Lower lobe of right lung (tissue), 2 donors: ENCODE data around the gene OPRL1. TPM values are rescaled to one million over a fixed set of nuclear protein-coding genes. Genes with fewer than 3 reads are reported as not detected.

Source experiments
- ATAC-seq, 2 donors: fragments of 200-7000 bp; cut with Tn5 transposase; one replicate each; pipeline ENCODE4 v1.9.1; 2020 to 2022; ENCODE audit warnings: mild to moderate bottlenecking in 2 of 2, moderate library complexity in 2 of 2
- DNase-seq: peaks from one replicate; pipeline ENCODE4 v3.0.0-alpha.2; 2020
- H3K27ac ChIP-seq: fragments of 200-600 bp; one replicate; pipeline ENCODE4 v1.8.0; 2022
- H3K27me3 ChIP-seq: fragments of 200-600 bp; one replicate; pipeline ENCODE4 v1.8.0; 2022; ENCODE audit warnings: low read depth
- H3K36me3 ChIP-seq: fragments of 200-600 bp; one replicate; pipeline ENCODE4 v1.8.0; 2022; ENCODE audit warnings: mild to moderate bottlenecking
- H3K4me1 ChIP-seq: fragments of 200-600 bp; one replicate; pipeline ENCODE4 v1.8.0; 2022
- H3K4me3 ChIP-seq: fragments of 200-600 bp; one replicate; pipeline ENCODE4 v1.8.0; 2022; ENCODE audit warnings: mild to moderate bottlenecking
- H3K9me3 ChIP-seq: fragments of 200-600 bp; one replicate; pipeline ENCODE4 v1.8.0; 2022
- intact Hi-C: fragments of 100-400 bp; cut with DNase I; formaldehyde crosslinking; loops from one replicate; pipeline ENCODE4 v1.11.0; 2022
- total RNA-seq: library from RNA; stranded (reverse); fragmentation: NEBNext Ultra II Directional; extraction: Animal tissue kit (Norgen Biotek cat#: 25700); gene quantifications from one replicate; pipeline ENCODE4 v1.2.1, GENCODE V29; 2021
- TF ChIP-seq, protein P1 (sequence below): fragments of 200-600 bp; IDR thresholded peaks from one replicate; pipeline ENCODE4 v1.8.0; 2022; ENCODE audit warnings: antibody characterized with exemption, mild to moderate bottlenecking
- donor health status: DM: no; HTN: yes; CAD: no; lungs with severe emphysema.

OPRL1 gene
- total RNA-seq, 1 donor from 2014 or later: 2.6 TPM

DNA sequence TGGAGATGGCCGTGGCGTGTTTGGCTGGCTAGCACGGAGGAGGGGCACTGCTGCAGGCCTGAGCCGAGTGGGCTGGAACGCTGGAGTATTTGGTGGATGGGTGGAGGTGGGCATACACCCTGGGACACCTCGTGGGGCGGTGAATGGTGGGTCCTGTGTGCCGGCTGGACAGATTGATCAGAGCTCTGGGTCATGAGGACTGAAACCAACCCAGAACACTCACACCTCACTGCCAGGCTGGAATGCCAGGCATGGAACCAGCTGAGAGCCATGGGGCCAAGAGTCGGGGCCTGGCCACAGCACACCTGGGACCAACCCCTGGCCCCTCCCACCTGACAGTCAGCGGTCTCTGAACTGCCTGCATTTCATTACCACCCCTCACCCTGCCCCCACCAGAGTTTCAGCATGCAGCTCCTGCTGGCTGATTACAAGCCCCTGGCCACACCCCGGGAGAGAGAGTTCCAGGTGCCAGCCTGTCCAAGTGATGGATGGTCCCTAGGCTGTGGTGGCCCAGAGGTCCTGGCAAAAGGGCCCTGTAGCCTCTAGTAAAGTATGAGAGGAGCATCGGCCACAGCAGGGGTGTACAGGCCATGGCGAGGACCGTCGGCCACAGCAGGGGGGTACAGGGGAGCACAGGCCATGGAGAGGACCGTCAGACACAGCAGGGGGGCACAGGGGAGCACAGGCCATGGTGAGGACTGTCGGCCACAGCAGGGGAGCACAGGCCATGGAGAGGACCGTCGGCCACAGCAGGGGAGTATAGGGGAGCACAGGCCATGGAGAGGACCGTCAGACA is 24.2 kb downstream of the OPRL1 start:
- peaks cover 2% of the 10 kb centered on the region for H3K36me3 ChIP-seq
- H3K9me3 ChIP-seq: no peaks in the 10 kb centered on the region
- peaks cover 11% of the 10 kb centered on the region for H3K4me1 ChIP-seq
- TF ChIP-seq, protein P1, sequence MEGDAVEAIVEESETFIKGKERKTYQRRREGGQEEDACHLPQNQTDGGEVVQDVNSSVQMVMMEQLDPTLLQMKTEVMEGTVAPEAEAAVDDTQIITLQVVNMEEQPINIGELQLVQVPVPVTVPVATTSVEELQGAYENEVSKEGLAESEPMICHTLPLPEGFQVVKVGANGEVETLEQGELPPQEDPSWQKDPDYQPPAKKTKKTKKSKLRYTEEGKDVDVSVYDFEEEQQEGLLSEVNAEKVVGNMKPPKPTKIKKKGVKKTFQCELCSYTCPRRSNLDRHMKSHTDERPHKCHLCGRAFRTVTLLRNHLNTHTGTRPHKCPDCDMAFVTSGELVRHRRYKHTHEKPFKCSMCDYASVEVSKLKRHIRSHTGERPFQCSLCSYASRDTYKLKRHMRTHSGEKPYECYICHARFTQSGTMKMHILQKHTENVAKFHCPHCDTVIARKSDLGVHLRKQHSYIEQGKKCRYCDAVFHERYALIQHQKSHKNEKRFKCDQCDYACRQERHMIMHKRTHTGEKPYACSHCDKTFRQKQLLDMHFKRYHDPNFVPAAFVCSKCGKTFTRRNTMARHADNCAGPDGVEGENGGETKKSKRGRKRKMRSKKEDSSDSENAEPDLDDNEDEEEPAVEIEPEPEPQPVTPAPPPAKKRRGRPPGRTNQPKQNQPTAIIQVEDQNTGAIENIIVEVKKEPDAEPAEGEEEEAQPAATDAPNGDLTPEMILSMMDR: no peak
- peak; percentile 26 for DNase-seq
- H3K27me3 ChIP-seq: peaks cover 36% of the 10 kb centered on the region
- H3K27ac ChIP-seq: no peak overlapping the region
- intact Hi-C loops: no loop called here
- ATAC-seq: no peak
- H3K4me3 ChIP-seq: no peak overlapping the region

DNA sequence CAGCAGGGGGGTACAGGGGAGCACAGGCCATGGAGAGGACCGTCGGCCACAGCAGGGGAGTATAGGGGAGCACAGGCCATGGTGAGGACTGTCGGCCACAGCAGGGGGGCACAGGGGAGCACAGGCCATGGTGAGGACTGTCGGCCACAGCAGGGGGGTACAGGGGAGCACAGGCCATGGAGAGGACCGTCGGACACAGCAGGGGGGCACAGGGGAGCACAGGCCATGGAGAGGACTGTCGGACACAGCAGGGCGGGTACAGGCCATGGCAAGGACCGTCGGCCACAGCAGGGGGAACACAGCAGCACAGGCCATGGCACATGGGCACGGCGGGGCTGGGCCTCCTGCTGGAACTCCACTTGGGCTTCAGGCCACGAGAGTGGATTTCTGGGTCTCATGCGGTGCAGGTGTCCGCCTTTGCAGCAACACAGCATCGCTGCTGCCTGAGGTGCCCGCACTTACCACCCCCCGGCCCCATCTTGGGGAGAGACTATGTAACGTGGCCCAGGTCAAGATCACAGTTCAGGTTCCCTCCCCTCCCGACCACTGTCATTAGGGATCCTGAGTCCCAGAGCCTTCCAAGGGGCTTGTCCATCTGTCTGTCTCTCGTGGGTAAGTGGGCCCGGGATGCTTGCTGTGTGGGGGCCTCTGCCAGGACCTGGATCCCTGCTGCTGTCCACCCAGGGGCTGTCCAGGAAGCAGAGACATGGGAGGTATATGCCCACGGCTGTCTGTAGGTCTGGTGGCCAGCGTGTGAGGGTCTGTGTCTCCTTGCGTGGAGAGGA is 25.0 kb downstream of the OPRL1 start:
- no peak for ATAC-seq
- Histone ChIP-seq H3K9me3 (no peaks in the 10 kb centered on the region), H3K36me3 (no peaks in the 10 kb centered on the region), H3K27ac (no peak overlapping the region), H3K4me1 (peaks cover 11% of the 10 kb centered on the region), H3K27me3 (peaks cover 36% of the 10 kb centered on the region), H3K4me3 (no peak overlapping the region)
- intact Hi-C loops: no loop called here
- TF ChIP-seq, protein P1: no peak
- peak; percentile 32 for DNase-seq

DNA sequence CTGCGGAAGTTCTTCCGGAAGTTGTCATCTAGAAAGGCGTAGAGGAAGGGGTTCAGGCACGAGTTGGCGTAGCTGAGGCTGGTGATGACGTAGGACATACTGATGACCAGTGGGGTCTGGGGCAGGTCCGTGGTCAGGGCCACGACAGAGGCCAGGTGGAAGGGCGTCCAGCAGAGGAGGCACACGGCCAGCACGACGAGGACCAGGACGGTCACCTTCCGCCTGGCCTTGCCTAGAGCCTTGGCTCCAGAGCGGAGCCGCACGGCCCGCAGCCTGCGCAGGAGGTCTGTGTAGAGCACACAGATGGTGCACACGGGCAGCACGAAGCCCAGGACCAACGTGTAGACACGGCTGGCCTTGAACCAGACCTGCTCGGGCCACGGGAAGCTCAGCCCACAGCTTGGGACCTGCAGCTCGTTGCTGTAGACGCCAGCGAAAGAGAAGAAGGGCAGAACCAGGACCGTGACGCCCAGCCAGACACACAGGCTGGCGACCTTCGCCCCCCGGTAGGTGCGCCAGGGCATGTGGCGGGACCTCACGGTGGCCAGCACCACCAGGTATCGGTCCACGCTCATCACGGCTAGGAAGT is 26.1 kb downstream of the OPRL1 start:
- no peaks in the 10 kb centered on the region for H3K9me3 ChIP-seq
- ATAC-seq (no peak), DNase-seq (peak; percentile 39)
- intact Hi-C loops: no loop called here
- peaks cover 11% of the 10 kb centered on the region for H3K4me1 ChIP-seq
- H3K27ac ChIP-seq: no peak overlapping the region
- no peaks in the 10 kb centered on the region for H3K36me3 ChIP-seq
- H3K4me3 ChIP-seq: no peak overlapping the region
- H3K27me3 ChIP-seq: peaks cover 33% of the 10 kb centered on the region
- TF ChIP-seq, protein P1: no peak

DNA sequence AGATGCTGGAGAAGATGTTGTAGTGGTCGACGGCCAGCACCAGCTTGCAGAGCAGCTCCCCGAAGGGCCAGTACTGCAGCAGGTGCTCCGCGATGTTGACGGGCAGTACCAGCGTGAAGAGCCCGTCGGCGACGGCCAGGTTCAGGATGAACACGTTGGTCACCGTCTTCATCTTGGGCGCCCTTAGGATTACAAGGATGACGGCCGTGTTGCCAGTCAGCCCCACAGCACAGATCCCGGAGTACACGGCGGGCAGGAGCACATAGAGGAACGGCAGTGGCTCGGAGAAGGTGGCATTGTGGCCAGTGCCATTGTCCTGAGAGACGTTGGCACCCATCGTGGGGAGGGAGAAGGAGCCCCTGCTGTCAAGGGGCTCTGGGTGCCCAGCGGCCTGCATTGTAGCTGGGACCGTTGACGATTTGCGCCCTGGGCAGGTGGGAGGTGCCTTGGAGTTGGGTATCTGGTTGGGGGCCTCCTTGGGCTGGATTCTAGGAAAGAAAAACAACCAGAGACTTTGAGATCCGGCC is 26.6 kb downstream of the OPRL1 start:
- H3K9me3 ChIP-seq: no peaks in the 10 kb centered on the region
- TF ChIP-seq, protein P1: no peak
- intact Hi-C loops: no loop called here
- H3K4me3 ChIP-seq: no peak overlapping the region
- H3K27ac ChIP-seq: no peak overlapping the region
- no peak for ATAC-seq
- H3K36me3 ChIP-seq: no peaks in the 10 kb centered on the region
- H3K4me1 ChIP-seq: peaks cover 11% of the 10 kb centered on the region
- peak; percentile 36 for DNase-seq
- H3K27me3 ChIP-seq: peaks cover 27% of the 10 kb centered on the region

DNA sequence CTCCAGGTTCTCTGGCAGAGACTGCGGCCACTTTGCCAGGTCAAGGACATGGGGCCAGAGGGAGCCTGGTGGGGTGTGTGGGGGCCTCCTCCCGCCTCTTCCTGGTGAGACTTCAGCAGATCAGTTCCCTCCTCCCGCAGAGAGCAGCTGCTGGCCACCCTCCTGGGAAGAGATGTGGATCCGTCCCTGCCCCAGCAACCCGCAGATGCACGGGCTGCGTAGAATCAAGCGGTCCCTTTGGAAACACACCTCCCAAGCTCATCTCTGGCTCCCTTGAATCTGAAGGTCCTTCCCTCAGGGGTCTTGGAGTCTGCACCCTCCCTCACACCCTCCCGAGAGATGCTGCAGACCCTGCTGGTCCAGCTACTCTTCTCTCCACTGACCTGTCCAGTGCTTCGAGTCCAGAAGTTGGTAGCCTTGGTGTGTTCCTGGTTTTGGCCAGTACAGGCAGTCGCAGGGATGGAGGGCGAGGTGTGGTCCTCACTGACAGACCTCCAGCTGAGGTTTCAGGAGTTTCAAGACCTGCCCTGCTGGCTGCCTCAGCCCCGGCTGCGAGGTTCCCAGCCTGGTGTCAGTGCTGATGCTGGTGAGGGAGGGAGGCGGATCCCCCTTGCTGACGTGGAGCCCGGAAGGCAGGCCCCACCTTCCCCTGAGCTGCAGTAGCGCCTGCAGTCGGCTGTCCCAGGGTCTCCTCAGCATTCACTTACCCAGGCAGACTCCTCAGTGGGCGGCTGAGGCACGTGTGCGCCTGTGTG is 27.3 kb downstream of the OPRL1 start, which contains the start of gene NPBWR2:
Gene NPBWR2 (minus strand): TSS at position 585 of the 755 bp plus-strand sequence. CDS start 734 bp downstream, outside the sequence.
- Histone ChIP-seq H3K36me3 (no peaks in the 10 kb centered on the region), H3K4me1 (peaks cover 5% of the 10 kb centered on the region), H3K27me3 (peaks cover 21% of the 10 kb centered on the region), H3K27ac (no peak within 1 kb of the TSS), H3K9me3 (no peaks in the 10 kb centered on the region), H3K4me3 (no peak within 1 kb of the TSS)
- intact Hi-C loops: no loop called here
- no peak for ATAC-seq
- peak; percentile 39 for DNase-seq
- TF ChIP-seq, protein P1: no peak
